Memory B cell (primary cell): ENCODE measurements around the gene TPD52L2.
"Not testable (repeated sequence)": the region's sequence is repeated elsewhere in the genome, so short reads cannot be mapped to it uniquely, and the experiment has no call there.

Experiments used
- ATAC-seq: fragments of 150-1000 bp; cut with Tn5 transposase; 2 replicates; pipeline ENCODE4 v1.10.0; 2021; ENCODE audit warnings: low read depth, mild to moderate bottlenecking, moderate library complexity
- DNase-seq, 2 donors: peaks; one replicate each; pipeline ENCODE4 v3.0.0; 2022; ENCODE audit warnings: low spot score in 2 of 2
- H3K27ac Mint-ChIP-seq: one replicate; pipeline ENCODE4 v1.8.0; 2022; ENCODE audit warnings: mild to moderate bottlenecking, moderate library complexity, mixed read lengths
- H3K27me3 Mint-ChIP-seq: one replicate; pipeline ENCODE4 v1.8.0; 2022; ENCODE audit warnings: mixed read lengths
- H3K36me3 Mint-ChIP-seq: one replicate; pipeline ENCODE4 v1.8.0; 2022; ENCODE audit warnings: mild to moderate bottlenecking, mixed read lengths
- H3K4me1 Mint-ChIP-seq: one replicate; pipeline ENCODE4 v1.8.0; 2022; ENCODE audit warnings: mixed read lengths
- H3K4me3 Mint-ChIP-seq: one replicate; pipeline ENCODE4 v1.8.0; 2022; ENCODE audit warnings: mild to moderate bottlenecking, moderate library complexity, mixed read lengths
- H3K9me3 Mint-ChIP-seq: one replicate; pipeline ENCODE4 v1.8.0; 2022; ENCODE audit warnings: mixed read lengths

Gene TPD52L2

DNA sequence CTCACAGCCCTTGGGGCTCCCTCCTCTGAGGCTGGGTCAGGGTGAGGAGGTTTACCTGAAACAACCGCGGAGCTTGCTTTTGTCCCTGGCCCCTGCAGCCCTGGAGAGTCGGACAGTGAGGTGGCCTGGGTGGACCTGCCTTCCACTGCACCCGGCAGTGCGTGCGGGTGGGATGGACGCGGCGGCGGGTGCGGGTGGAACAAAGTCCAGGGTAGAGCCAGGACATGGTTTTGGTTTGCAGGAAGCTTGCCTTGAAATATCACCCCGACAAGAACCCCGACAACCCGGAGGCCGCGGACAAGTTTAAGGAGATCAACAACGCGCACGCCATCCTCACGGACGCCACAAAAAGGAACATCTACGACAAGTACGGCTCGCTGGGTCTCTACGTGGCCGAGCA lies 64.0 kb downstream of the TPD52L2 start:
- no peak for ATAC-seq
- peaks cover 33% of the 10 kb centered on the region for H3K36me3 Mint-ChIP-seq

DNA sequence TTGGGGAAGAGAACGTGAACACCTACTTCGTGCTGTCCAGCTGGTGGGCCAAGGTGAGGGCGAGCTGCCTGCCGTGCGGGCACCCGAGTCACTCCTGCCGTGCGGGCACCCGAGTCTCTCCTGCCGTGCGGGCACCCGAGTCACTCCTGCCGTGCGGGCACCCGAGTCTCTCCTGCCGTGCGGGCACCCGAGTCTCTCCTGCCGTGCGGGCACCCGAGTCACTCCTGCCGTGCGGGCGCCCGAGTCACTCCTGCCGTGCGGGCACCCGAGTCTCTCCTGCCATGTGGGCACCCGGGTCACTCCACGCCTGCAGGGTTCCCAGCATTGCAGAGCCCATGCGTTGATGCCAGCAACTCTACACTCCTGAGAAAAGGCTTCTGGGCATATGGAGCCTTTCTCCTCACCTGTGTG lies 64.4 kb downstream of the TPD52L2 start:
- H3K27ac Mint-ChIP-seq, H3K4me3 Mint-ChIP-seq, ATAC-seq, H3K27me3 Mint-ChIP-seq, DNase-seq, H3K9me3 Mint-ChIP-seq: not testable (repeated sequence)
- Mint-ChIP-seq H3K4me1 (peaks cover 12% of the 10 kb centered on the region), H3K36me3 (peaks cover 33% of the 10 kb centered on the region)

More for the DNA sequence above, 64.0 kb downstream of the TPD52L2 start:
- Mint-ChIP-seq H3K4me1 (peaks cover 12% of the 10 kb centered on the region), H3K9me3 (no peaks in the 10 kb centered on the region), H3K27ac (no peak overlapping the region), H3K4me3 (no peak overlapping the region), H3K27me3 (no peaks in the 10 kb centered on the region)
- DNase-seq: no peak

DNA sequence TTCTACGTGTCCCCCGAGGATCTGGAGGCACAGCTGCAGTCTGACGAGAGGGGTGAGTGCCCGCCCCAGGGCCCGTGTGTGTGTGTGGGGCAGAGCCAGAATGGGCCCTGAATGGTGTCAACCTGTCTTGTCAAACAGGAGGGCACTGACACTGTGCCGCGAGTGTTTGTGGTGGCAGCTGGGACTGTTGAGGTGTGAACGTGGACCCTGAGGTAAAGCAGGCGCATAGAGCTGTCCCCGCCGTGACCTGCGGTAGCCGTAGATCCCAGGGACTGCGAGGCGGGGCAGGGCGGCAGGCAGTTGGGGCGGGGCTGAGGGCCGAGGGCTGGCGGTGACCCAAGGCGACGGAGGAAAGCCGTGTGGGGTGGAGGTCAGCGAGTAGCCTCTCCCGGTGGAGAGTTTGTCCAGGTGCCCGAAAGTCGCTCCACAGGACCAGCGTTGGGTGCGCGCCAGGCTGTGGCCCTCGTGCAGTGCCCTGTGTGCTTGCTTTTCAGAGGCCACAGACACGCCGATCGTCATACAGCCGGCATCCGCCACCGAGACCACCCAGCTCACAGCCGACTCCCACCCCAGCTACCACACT lies 66.0 kb downstream of the TPD52L2 start:
- ATAC-seq (no peak), DNase-seq (no peak)
- H3K27ac Mint-ChIP-seq: peak overlapping the region; percentile 68
- H3K27me3 Mint-ChIP-seq: no peaks in the 10 kb centered on the region
- peaks cover 35% of the 10 kb centered on the region for H3K36me3 Mint-ChIP-seq
- H3K4me3 Mint-ChIP-seq: no peak overlapping the region
- no peaks in the 10 kb centered on the region for H3K9me3 Mint-ChIP-seq
- peaks cover 12% of the 10 kb centered on the region for H3K4me1 Mint-ChIP-seq

DNA sequence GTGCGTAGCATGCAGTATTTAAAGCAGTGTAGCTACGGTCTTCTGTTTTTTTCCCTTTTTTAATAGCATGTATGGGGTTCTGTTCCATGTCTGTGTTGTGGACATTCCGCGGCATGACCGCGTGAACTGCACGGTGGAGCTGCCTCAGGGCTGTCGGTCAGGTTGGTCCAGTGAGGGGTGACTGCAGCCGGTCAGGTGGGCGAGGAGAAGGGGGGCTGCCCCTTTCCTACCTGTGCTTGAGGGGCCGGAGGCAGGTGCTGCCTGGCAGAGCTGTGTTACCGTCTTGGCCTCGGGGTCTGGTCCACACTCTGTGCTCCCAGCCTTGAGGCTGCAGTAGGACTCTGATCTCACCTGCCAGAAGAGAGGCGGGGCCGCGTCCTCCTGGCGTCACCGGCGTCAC lies 66.7 kb downstream of the TPD52L2 start:
- no peak overlapping the region for H3K4me3 Mint-ChIP-seq
- peaks cover 8% of the 10 kb centered on the region for H3K4me1 Mint-ChIP-seq
- no peak for ATAC-seq
- peaks cover 33% of the 10 kb centered on the region for H3K36me3 Mint-ChIP-seq
- DNase-seq: no peak
- no peaks in the 10 kb centered on the region for H3K27me3 Mint-ChIP-seq
- no peak overlapping the region for H3K27ac Mint-ChIP-seq
- no peaks in the 10 kb centered on the region for H3K9me3 Mint-ChIP-seq

- Mint-ChIP-seq H3K4me1 (peaks cover 6% of the 10 kb centered on the region), H3K27me3 (no peaks in the 10 kb centered on the region), H3K27ac (no peak overlapping the region), H3K9me3 (no peaks in the 10 kb centered on the region), H3K4me3 (no peak overlapping the region), H3K36me3 (peaks cover 33% of the 10 kb centered on the region)
- ATAC-seq (no peak), DNase-seq (no peak)
Observed at GRCh38 chr20:63932606-63933160, 67.6 kb downstream of the TPD52L2 start.

DNA sequence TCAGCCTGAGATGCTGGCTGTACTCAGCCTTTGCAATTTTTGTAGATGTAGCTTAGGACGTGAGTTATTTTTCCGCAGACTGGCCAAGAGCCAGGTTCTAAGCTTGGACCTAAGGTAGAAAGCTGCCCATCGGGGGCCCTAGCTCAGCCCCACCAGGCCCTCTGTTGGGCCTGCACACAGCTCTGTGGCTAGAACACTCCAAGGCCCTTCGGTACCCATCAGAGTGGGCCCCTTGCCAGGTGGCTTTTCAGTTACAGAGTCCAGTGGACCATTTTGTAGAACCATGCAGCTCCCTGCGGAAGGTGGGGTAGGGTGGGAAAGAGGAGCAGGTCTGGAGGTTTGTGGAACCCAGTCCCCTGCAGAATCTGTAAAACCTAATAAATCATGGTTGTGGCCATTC lies 68.6 kb downstream of the TPD52L2 start:
- Mint-ChIP-seq H3K4me3 (no peak overlapping the region), H3K9me3 (no peaks in the 10 kb centered on the region), H3K36me3 (peaks cover 26% of the 10 kb centered on the region), H3K4me1 (peaks cover 6% of the 10 kb centered on the region), H3K27ac (no peak overlapping the region), H3K27me3 (no peaks in the 10 kb centered on the region)
- ATAC-seq (no peak), DNase-seq (no peak)

GRCh38 chr20:63934271-63935068 lies 69.4 kb downstream of the TPD52L2 start:
- Mint-ChIP-seq H3K27ac (no peak overlapping the region), H3K27me3 (no peaks in the 10 kb centered on the region), H3K4me3 (no peak overlapping the region), H3K36me3 (peaks cover 20% of the 10 kb centered on the region), H3K9me3 (no peaks in the 10 kb centered on the region), H3K4me1 (peaks cover 6% of the 10 kb centered on the region)
- DNase-seq (no peak), ATAC-seq (no peak)

DNA sequence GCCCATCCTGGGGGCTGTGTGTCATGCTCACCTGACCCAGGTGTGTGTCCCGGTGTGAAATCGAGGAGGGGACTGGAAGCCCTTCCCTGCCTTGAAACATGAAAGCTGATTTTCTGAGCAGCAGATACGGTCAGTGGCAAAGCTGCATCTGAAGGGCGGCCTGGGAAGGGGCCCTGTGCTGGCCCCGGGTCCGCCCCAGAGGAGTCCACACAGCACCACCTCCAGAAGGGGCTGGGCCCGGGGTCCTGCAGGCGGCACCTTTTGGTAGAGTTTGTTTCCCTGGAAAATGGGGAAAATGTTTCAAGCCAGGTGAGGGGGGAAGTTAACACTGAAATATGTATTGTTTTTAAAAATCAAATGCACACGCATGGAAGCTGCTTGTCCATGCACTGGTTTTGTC lies 70.4 kb downstream of the TPD52L2 start:
- no peak for ATAC-seq
- Mint-ChIP-seq H3K27ac (no peak overlapping the region), H3K9me3 (no peaks in the 10 kb centered on the region), H3K36me3 (peaks cover 16% of the 10 kb centered on the region), H3K4me1 (peaks cover 6% of the 10 kb centered on the region), H3K27me3 (no peaks in the 10 kb centered on the region), H3K4me3 (no peak overlapping the region)
- no peak for DNase-seq

GRCh38 chr20:63937596-63937995 lies 72.5 kb downstream of the TPD52L2 start:
- DNase-seq (no peak), ATAC-seq (no peak)
- no peaks in the 10 kb centered on the region for H3K9me3 Mint-ChIP-seq
- H3K36me3 Mint-ChIP-seq: peaks cover 16% of the 10 kb centered on the region
- peaks cover 13% of the 10 kb centered on the region for H3K4me1 Mint-ChIP-seq
- no peak overlapping the region for H3K27ac Mint-ChIP-seq
- no peaks in the 10 kb centered on the region for H3K27me3 Mint-ChIP-seq
- H3K4me3 Mint-ChIP-seq: no peak overlapping the region

GRCh38 chr20:63939061-63939935 lies 74.2 kb downstream of the TPD52L2 start:
- Mint-ChIP-seq H3K4me1 (peaks cover 13% of the 10 kb centered on the region), H3K9me3 (no peaks in the 10 kb centered on the region), H3K4me3 (no peak overlapping the region), H3K27me3 (no peaks in the 10 kb centered on the region), H3K27ac (no peak overlapping the region), H3K36me3 (peaks cover 18% of the 10 kb centered on the region)
- ATAC-seq: no peak
- DNase-seq: no peak

DNA sequence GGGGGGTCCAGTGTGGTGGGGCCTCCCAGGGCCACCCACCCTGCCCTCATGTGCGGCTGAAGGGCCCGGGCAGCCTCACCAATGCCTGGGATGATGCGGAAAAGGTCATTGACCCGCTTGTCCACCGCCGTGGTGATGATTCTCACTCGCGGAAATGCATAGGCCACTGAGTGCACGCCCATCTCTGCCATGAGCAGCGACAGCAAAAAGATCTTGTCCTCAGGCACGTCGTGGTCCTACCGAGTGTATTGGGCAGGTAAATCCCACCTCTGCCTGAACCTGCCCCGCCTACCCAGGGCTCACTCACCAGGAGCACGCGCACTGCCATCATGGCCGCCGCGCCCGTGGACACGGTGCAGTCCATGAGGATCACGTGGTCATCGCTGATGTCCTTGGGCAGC lies 75.0 kb downstream of the TPD52L2 start:
- ATAC-seq: no peak
- Mint-ChIP-seq H3K9me3 (no peaks in the 10 kb centered on the region), H3K4me3 (no peak overlapping the region), H3K36me3 (peaks cover 16% of the 10 kb centered on the region), H3K4me1 (peaks cover 11% of the 10 kb centered on the region), H3K27ac (no peak overlapping the region), H3K27me3 (no peaks in the 10 kb centered on the region)
- DNase-seq: no peak

DNA sequence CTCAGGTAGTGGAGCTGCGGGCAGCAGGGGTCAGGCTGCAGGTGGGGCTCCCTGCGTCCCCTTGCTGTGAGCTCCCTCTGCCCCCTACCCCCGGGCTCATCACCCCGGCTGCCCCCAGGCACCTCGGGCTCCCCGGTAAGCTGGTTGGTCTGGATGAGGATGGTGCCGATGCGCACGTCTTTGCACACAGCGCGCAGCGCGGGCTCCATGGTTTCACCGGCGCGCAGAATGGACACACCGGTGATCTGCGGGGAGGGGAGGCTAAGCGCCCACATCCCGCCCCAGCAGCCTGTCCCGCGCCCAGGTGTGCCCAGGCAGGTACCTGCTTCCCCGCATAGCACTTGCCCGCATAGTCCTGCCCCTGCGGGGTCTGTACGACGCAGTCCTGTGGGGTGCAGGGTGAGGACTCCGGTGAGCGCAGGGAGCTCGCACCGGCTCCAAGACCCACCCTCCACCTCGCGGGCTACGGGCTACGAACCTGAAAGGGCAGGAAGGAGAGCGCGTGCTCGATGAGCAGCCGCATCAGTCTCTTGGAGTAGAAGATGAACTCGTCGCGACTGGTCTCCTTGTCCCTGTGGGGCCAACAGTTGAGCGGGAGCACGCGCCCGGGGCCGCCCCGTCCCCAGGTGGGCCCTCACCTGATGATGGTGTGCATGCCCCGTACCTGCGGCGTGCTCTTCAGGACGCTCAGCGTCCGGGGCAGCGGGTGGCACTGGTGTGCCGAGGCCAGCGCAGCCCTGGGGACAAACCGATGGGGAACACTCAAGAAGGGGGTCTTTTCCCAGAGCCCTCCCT lies 75.6 kb downstream of the TPD52L2 start:
- Mint-ChIP-seq H3K4me3 (no peak overlapping the region), H3K36me3 (peaks cover 14% of the 10 kb centered on the region)

More for the DNA sequence above, 75.6 kb downstream of the TPD52L2 start:
- H3K27me3 Mint-ChIP-seq: no peaks in the 10 kb centered on the region
- H3K27ac Mint-ChIP-seq: peak overlapping the region; percentile 75
- H3K4me1 Mint-ChIP-seq: peaks cover 11% of the 10 kb centered on the region
- DNase-seq (no peak), ATAC-seq (no peak)
- no peaks in the 10 kb centered on the region for H3K9me3 Mint-ChIP-seq
